HG03565 (cell line): Measurements from ENCODE around the gene STX18.

Experiments used
- ATAC-seq: cut with Tn5 transposase; IDR thresholded peaks from one replicate; pipeline ENCODE4 v1.9.1; 2021; ENCODE audit warnings: mild to moderate bottlenecking, moderate library complexity; ENCODE audit not compliant: unreplicated experiment

The STX18 gene

GRCh38 chr4:4386736-4387392, 155.0 kb downstream of the STX18 start, which contains the start of gene NSG1:
TSS of gene NSG1 (plus strand) at chr4:4387102. CDS start at chr4:4387630, 528 bp downstream.
- ATAC-seq: no peak

DNA sequence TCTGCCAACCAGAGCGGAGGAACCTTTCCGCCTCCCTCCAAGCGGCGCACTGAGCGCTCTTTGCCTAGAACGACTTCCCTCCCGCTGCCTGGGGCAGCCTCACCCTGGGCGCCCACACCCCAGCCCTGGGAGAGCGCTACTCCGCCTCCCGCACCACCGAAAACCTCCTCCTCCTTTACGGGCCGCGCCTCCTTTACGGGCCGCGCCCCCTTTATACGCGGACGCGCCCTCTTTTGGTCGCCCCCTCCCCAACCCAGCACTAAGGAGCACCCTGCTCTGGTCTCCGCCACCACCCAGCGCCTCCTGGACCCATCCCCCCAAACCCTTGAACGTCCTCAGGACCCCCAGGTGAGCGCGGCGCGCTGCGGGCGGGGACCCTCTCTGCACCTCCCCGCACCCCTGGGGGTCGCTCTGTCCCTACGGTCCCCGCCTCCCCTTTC, 155.5 kb downstream of the STX18 start:
- ATAC-seq: no peak

DNA sequence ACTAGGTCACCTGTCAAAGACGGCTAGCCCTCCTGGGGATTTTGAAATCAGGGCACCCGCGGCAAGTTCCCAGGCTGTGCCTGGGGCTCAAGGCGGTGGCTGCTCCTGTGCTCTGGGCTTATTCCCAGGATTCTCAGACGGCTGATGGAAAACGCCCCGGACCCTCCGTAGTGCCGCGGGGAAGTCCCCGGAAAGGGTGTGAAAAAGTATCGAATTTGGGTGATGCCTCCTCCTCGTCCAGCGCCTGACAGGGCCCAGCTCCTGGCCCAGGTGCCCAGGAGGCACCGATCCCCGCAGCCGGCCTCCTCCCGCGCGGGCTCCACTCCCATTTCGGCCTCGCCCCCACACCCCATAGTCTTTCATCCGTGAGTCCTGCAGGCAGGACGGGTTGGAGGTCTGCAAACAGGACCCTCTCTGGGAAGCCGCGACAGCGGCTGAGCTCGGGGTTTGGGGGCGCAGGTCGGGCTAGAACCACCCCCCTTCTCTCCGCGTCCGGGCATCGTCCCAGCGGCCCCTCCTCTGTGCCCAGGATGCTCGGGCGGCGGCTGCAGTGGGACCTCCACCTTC, 156.0 kb downstream of the STX18 start:
- no peak for ATAC-seq

GRCh38 chr4:4384837-4385236, 157.0 kb downstream of the STX18 start:
- ATAC-seq: no peak

- no peak for ATAC-seq
Observed at GRCh38 chr4:4383085-4383484, 158.8 kb downstream of the STX18 start.

GRCh38 chr4:4379540-4380087, 162.2 kb downstream of the STX18 start:
- ATAC-seq: no peak

DNA sequence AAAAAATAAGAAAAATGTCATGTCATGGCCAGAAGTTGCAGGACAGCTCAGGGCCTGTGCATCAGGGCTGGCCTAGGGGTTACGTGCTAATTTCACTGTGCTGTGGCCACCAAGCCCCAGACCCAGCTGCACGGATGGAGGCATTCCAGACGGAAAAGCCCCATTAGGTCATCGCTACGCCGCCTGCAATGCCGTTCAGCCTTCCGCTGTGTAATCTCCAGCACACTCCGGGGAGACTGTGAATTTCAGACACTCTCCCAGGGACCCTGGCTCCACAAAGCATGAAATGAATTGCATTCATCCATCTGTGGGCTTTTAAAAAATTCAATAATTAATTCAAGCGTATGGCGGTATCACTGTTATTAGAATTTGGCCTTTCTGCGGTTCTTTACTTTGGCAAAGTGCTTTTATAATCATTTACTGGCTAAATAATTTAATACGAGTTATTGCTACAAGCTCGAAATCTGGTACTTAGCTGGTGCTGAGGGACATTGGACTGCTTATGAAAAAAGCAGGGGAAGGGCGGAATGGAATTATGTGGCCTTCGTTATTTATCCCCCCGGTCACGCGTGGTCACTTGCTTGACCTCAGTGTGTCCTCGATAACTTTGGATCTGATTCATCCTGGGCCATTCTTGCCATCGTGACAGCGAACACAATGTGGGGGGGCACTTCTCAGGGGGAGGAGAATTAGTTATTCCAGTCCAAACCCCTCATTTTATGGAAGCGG, 164.0 kb downstream of the STX18 start:
- no peak for ATAC-seq

DNA sequence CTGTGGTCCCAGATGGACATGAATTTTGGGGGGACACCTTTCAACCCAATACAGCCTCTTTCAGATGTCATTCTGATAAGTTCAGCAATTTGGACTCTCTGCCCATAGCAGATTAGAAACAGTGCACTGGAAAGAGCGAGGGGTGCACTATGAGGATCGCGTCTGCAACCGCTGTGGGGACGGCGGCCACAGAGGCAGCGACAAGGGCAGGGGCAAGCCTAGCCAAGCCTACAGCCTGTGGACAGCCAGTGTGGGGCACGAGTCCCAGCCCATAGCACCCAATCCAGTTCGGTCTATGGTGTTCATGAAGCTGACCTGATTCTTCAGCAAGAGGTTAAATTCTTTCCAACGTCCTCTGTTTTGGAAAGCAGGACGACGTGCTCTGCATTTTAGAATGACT, 164.7 kb downstream of the STX18 start:
- no peak for ATAC-seq

DNA sequence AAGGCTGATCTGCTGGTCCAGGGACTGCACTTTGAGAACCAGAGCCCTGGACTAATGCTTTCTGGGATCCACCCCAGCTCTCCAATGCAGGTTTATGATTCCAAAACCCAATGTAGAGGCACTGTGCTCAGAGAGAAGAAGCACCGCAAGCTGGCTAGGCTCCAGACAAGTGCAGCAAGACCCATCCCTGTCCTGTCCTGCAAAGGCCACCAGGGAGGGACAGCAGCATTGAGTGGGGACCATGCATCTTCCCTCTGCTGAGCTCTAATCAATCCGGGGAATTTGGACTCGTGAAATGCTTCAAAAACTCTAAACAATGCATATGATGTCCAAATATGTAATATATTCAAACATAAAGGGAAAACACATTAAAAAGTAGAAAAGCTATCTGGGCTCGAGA, 165.8 kb downstream of the STX18 start:
- no peak for ATAC-seq

GRCh38 chr4:4374388-4375098, 167.3 kb downstream of the STX18 start:
- no peak for ATAC-seq
